Measurements from ENCODE around the gene RASL10A.

GRCh38 chr22:29342177-29342576, 26.7 kb upstream of the RASL10A start:
- TF ChIP-seq, protein P1, sequence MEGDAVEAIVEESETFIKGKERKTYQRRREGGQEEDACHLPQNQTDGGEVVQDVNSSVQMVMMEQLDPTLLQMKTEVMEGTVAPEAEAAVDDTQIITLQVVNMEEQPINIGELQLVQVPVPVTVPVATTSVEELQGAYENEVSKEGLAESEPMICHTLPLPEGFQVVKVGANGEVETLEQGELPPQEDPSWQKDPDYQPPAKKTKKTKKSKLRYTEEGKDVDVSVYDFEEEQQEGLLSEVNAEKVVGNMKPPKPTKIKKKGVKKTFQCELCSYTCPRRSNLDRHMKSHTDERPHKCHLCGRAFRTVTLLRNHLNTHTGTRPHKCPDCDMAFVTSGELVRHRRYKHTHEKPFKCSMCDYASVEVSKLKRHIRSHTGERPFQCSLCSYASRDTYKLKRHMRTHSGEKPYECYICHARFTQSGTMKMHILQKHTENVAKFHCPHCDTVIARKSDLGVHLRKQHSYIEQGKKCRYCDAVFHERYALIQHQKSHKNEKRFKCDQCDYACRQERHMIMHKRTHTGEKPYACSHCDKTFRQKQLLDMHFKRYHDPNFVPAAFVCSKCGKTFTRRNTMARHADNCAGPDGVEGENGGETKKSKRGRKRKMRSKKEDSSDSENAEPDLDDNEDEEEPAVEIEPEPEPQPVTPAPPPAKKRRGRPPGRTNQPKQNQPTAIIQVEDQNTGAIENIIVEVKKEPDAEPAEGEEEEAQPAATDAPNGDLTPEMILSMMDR (conservative IDR thresholded peaks at IDR 0.05; ENCODE audit: low read length) = no peak
- no peak for TF ChIP-seq EZH2phosphoT487 (IDR thresholded peaks at IDR 0.05; ENCODE audit: borderline replicate concordance, low read depth, low read length)
